Osteoblast (primary cell): Measurements from ENCODE around the gene BCAN. TPM values are rescaled to one million over a fixed set of nuclear protein-coding genes. Genes with fewer than 3 reads are reported as not detected.

Experiments used
- DNase-seq: peaks from one replicate; pipeline ENCODE4 v3.0.0; 2011; ENCODE audit warnings: low spot score, mixed read lengths; ENCODE audit not compliant: insufficient read length; ENCODE audit errors: missing footprints
- H2AFZ ChIP-seq: 2 replicates; pipeline ENCODE4 v1.6.0; 2011; ENCODE audit warnings: mild to moderate bottlenecking, low read length
- H3K27ac ChIP-seq: 2 replicates; pipeline ENCODE4 v1.5.1; 2011; ENCODE audit warnings: mild to moderate bottlenecking, low read depth, low read length, moderate library complexity
- H3K27me3 ChIP-seq: 2 replicates; pipeline ENCODE4 v1.6.0; 2012; ENCODE audit warnings: mild to moderate bottlenecking, control low read depth, inconsistent platforms, low read length, moderate library complexity; ENCODE audit not compliant: insufficient read depth
- H3K36me3 ChIP-seq: 2 replicates; pipeline ENCODE4 v1.5.1; 2011; ENCODE audit warnings: mild to moderate bottlenecking, low read length, control low read depth, moderate library complexity; ENCODE audit not compliant: insufficient read depth
- H3K4me1 ChIP-seq: 2 replicates; pipeline ENCODE4 v1.5.1; 2011; ENCODE audit warnings: mild to moderate bottlenecking, low read length, control low read depth, moderate library complexity; ENCODE audit not compliant: insufficient read depth
- H3K4me2 ChIP-seq: 2 replicates; pipeline ENCODE4 v1.6.0; 2011; ENCODE audit warnings: mild to moderate bottlenecking, low read length; ENCODE audit not compliant: insufficient read depth
- H3K4me3 ChIP-seq: fragments of 200-600 bp; sonication (generic); 3 replicates; pipeline ENCODE4 v1.5.1; 2012; ENCODE audit warnings: mild to moderate bottlenecking, low read length, inconsistent platforms; ENCODE audit not compliant: insufficient read depth
- H3K79me2 ChIP-seq: 2 replicates; pipeline ENCODE4 v1.6.0; 2012; ENCODE audit warnings: mild to moderate bottlenecking, low read length, control low read depth, inconsistent platforms; ENCODE audit not compliant: insufficient read depth
- H3K9me3 ChIP-seq: 2 replicates; pipeline ENCODE4 v1.5.1; 2011; ENCODE audit warnings: low read depth, low read length, control low read depth
- H4K20me1 ChIP-seq: 2 replicates; pipeline ENCODE4 v1.6.0; 2012; ENCODE audit warnings: mild to moderate bottlenecking, low read length, control low read depth; ENCODE audit not compliant: insufficient read depth
- total RNA-seq: library from RNA; depleted of rRNA; stranded (reverse); fragments of >200 nt; gene quantifications from 2 replicates; pipeline ENCODE4 v1.2.3, GENCODE V29; 2012
- TF ChIP-seq, protein P1 (sequence below): IDR thresholded peaks from 2 replicates; pipeline ENCODE4 v1.5.1; 2011; ENCODE audit warnings: mild to moderate bottlenecking, low read depth, low read length, moderate library complexity; ENCODE audit errors: extremely low read depth

BCAN gene
- total RNA-seq, 1 donor: not detected

DNA sequence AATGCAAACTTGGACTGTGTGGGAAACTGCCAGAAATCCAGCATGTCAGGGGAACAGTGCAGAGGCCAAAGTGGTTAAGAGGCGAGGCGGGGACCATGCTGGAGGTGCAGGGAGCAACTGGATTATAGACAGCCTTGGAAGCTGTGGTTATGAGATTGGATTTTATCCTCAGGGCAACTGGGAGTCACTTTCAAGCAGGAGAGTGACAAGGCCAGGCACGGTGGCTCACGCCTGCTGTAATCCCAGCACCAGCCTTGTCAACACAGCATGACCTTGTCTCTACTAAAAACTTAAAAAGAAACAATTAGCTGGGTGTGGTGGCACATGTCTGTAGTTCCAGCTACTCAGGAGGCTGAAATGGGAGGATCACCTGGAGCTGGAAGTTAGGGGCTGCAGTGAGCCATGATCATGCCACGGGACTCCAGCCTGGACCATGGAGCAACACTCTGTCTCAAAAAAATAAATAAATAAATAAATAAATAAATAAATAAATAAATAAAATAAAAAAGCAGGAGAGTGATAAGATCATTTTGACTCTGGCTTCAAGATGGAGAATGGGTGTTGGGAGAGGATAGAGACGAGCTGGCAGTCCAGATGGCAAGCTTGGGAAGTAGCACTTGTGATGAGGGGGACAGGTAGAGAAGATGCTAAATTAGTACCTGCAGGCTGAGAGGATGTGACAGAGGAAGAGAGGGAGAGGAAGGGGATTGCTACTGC, 19.2 kb upstream of the BCAN start:
- Histone ChIP-seq H3K27ac (no peak overlapping the region), H3K27me3 (peaks cover 63% of the 10 kb centered on the region)
- DNase-seq: no peak

DNA sequence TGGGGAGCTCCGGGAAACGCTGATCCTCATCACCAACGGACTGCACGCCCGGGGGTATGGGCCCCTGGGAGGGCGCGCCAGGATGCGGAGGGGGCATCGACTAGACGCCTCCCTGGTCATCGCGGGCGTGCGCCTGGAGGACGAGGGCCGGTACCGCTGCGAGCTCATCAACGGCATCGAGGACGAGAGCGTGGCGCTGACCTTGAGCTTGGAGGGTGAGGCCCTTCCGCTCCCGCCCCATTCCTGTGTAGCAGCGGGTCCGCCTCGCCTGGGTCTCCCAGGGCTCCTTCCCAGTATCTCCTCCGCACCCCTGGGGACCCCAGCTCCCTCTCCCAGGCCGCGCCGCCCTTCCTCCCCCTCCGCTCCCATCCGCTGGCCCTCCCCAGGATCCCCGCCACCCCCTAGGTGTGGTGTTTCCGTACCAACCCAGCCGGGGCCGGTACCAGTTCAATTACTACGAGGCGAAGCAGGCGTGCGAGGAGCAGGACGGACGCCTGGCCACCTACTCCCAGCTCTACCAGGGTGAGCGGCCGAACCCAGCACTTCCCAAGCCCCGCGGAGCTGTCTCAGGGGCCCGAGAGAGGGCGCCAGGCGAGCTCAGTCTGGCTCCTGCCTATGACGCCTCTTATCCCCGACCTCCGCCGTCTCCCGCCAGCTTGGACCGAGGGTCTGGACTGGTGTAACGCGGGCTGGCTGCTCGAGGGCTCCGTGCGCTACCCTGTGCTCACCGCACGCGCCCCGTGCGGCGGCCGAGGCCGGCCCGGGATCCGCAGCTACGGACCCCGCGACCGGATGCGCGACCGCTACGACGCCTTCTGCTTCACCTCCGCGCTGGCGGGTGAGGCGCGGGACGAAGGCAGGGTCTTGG, 17.7 kb upstream of the BCAN start:
- peak overlapping the region; percentile 61 for H3K4me2 ChIP-seq
- DNase-seq: peak; percentile 93
- no peaks in the 10 kb centered on the region for H4K20me1 ChIP-seq
- no peaks in the 10 kb centered on the region for H3K79me2 ChIP-seq
- H3K27ac ChIP-seq: no peak overlapping the region
- H2AFZ ChIP-seq: peak overlapping the region; percentile 22
- H3K9me3 ChIP-seq: no peaks in the 10 kb centered on the region
- no peaks in the 10 kb centered on the region for H3K36me3 ChIP-seq
- H3K4me3 ChIP-seq: peak overlapping the region; percentile 40
- H3K4me1 ChIP-seq: no peaks in the 10 kb centered on the region
- peaks cover 62% of the 10 kb centered on the region for H3K27me3 ChIP-seq
- TF ChIP-seq, protein P1, sequence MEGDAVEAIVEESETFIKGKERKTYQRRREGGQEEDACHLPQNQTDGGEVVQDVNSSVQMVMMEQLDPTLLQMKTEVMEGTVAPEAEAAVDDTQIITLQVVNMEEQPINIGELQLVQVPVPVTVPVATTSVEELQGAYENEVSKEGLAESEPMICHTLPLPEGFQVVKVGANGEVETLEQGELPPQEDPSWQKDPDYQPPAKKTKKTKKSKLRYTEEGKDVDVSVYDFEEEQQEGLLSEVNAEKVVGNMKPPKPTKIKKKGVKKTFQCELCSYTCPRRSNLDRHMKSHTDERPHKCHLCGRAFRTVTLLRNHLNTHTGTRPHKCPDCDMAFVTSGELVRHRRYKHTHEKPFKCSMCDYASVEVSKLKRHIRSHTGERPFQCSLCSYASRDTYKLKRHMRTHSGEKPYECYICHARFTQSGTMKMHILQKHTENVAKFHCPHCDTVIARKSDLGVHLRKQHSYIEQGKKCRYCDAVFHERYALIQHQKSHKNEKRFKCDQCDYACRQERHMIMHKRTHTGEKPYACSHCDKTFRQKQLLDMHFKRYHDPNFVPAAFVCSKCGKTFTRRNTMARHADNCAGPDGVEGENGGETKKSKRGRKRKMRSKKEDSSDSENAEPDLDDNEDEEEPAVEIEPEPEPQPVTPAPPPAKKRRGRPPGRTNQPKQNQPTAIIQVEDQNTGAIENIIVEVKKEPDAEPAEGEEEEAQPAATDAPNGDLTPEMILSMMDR: peak; percentile 25

More for the DNA sequence above, 19.2 kb upstream of the BCAN start:
- H3K4me3 ChIP-seq: no peak overlapping the region
- no peaks in the 10 kb centered on the region for H3K36me3 ChIP-seq
- TF ChIP-seq, protein P1: no peak
- H4K20me1 ChIP-seq: no peaks in the 10 kb centered on the region
- H3K4me1 ChIP-seq: no peaks in the 10 kb centered on the region
- no peaks in the 10 kb centered on the region for H3K9me3 ChIP-seq
- no peaks in the 10 kb centered on the region for H3K79me2 ChIP-seq
- no peak overlapping the region for H2AFZ ChIP-seq
- H3K4me2 ChIP-seq: no peak overlapping the region

DNA sequence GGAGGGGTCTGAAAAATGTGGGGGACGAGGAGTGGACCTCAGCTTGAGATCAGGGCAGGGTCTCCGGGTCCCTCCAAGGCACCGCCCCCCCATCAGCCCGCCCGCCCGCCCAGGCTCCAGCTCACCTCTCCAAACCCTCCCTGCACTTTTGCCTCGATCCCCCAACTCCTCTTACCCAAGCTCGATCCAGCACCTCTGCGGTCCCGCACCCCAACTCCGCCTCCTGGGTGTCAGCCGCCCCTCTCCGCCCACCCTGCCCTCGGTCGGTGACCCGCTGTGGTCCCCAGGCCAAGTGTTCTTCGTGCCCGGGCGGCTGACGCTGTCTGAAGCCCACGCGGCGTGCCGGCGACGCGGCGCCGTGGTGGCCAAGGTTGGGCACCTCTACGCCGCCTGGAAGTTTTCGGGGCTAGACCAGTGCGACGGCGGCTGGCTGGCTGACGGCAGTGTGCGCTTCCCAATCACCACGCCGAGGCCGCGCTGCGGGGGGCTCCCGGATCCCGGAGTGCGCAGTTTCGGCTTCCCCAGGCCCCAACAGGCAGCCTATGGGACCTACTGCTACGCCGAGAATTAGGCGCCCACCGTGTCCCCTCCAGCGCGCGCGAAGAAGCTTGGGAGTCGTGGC, 17.0 kb upstream of the BCAN start:
- no peak overlapping the region for H3K27ac ChIP-seq
- TF ChIP-seq, protein P1: no peak
- peaks cover 56% of the 10 kb centered on the region for H3K27me3 ChIP-seq
- no peak for DNase-seq
- H3K9me3 ChIP-seq: no peaks in the 10 kb centered on the region
- H3K4me2 ChIP-seq: peak overlapping the region; percentile 61
- H3K4me1 ChIP-seq: no peaks in the 10 kb centered on the region
- no peak overlapping the region for H2AFZ ChIP-seq
- no peaks in the 10 kb centered on the region for H4K20me1 ChIP-seq
- no peaks in the 10 kb centered on the region for H3K36me3 ChIP-seq
- H3K4me3 ChIP-seq: no peak overlapping the region
- H3K79me2 ChIP-seq: no peaks in the 10 kb centered on the region
